SU-DHL-6 (cell line): ENCODE measurements around the gene TAPT1.

ENCODE experiments used
- H2AFZ ChIP-seq: fragments of 200-600 bp; sonication (generic); 2 replicates; pipeline ENCODE4 v1.6.1; 2014; ENCODE audit warnings: low read depth, mild to moderate bottlenecking, moderate library complexity, mixed read lengths, antibody characterized with exemption, low read length; ENCODE audit not compliant: severe bottlenecking
- H3F3A ChIP-seq: fragments of 200-600 bp; shearing (Covaris generic); 2 replicates; pipeline ENCODE4 v1.6.0; 2016; ENCODE audit warnings: antibody characterized with exemption, mild to moderate bottlenecking; ENCODE audit not compliant: insufficient read depth
- H3K27ac ChIP-seq: fragments of 200-600 bp; sonication (generic); 2 replicates; pipeline ENCODE4 v1.5.1; 2016; ENCODE audit warnings: low read depth, mild to moderate bottlenecking, low read length, moderate library complexity, mixed read lengths
- H3K27me3 ChIP-seq: fragments of 200-600 bp; sonication (generic), shearing (Covaris generic); 2 replicates; pipeline ENCODE4 v1.6.0; 2014; ENCODE audit warnings: mild to moderate bottlenecking, low read length
- H3K36me3 ChIP-seq: fragments of 200-600 bp; sonication (generic); 2 replicates; pipeline ENCODE4 v1.6.1; 2014; ENCODE audit warnings: mild to moderate bottlenecking, low read length, mixed read lengths
- H3K4me2 ChIP-seq: fragments of 300-600, 200-600 bp; shearing (Covaris generic), sonication (generic); 2 replicates; pipeline ENCODE4 v1.6.0; 2014; ENCODE audit warnings: low read length, low read depth, mild to moderate bottlenecking; ENCODE audit not compliant: poor library complexity, severe bottlenecking
- H3K4me3 ChIP-seq: fragments of 200-600 bp; sonication (generic); 2 replicates; pipeline ENCODE4 v1.5.1; 2014; ENCODE audit warnings: antibody characterized with exemption, low read length, mild to moderate bottlenecking, mixed read lengths; ENCODE audit not compliant: insufficient read depth, poor library complexity, severe bottlenecking
- H3K79me2 ChIP-seq: fragments of 200-600 bp; sonication (generic); 2 replicates; pipeline ENCODE4 v1.6.1; 2014; ENCODE audit warnings: mild to moderate bottlenecking, low read length, moderate library complexity; ENCODE audit not compliant: insufficient read depth
- H3K9ac ChIP-seq: fragments of 200-600 bp; sonication (generic); 2 replicates; pipeline ENCODE4 v1.7.0; 2014; ENCODE audit warnings: mild to moderate bottlenecking, low read length
- H3K9me2 ChIP-seq: fragments of 200-600 bp; sonication (generic); replicated peaks from 2 replicates; pipeline ENCODE4 v1.6.1; 2014; ENCODE audit warnings: low read length; ENCODE audit not compliant: insufficient read depth
- H3K9me3 ChIP-seq: fragments of 200-600 bp; sonication (generic); 2 replicates; pipeline ENCODE4 v1.6.1; 2014; ENCODE audit warnings: low read length, mixed read lengths; ENCODE audit not compliant: insufficient read depth
- H4K20me1 ChIP-seq: fragments of 200-600 bp; sonication (generic); 2 replicates; pipeline ENCODE4 v1.6.1; 2014; ENCODE audit warnings: low read depth, mild to moderate bottlenecking, antibody characterized with exemption, low read length, moderate library complexity, mixed read lengths
- CTCF ChIP-seq: fragments of 200-600 bp; sonication (generic); IDR thresholded peaks from one replicate; pipeline ENCODE4 v1.5.1; 2017; ENCODE audit warnings: antibody characterized with exemption, mild to moderate bottlenecking, low read length, moderate library complexity; ENCODE audit not compliant: insufficient read depth, poor library complexity, severe bottlenecking
- EZH2phosphoT487 ChIP-seq: fragments of 200-600 bp; sonication (generic), shearing (Covaris generic); conservative IDR thresholded peaks from 2 replicates; pipeline ENCODE4 v1.6.1; 2018; ENCODE audit warnings: mild to moderate bottlenecking, antibody characterized with exemption, low read length, moderate library complexity, mixed read lengths

The TAPT1 gene

GRCh38 chr4:16222957-16223527 is 3.2 kb downstream of the TAPT1 start:
- Histone ChIP-seq H3K9me2 (no peaks in the 10 kb centered on the region), H3K79me2 (peaks cover 10% of the 10 kb centered on the region; the same call in 1 of the 2 replicates), H3F3A (peaks cover 6% of the 10 kb centered on the region; the same call in 1 of the 2 replicates), H3K4me3 (no peak overlapping the region), H3K4me2 (no peak overlapping the region), H3K9me3 (no peaks in the 10 kb centered on the region), H3K36me3 (no peaks in the 10 kb centered on the region), H2AFZ (no peak overlapping the region), H3K27me3 (no peaks in the 10 kb centered on the region), H3K9ac (no peak overlapping the region), H3K27ac (no peak overlapping the region), H4K20me1 (no peaks in the 10 kb centered on the region; the same call in 1 of the 2 replicates)
- TF ChIP-seq EZH2phosphoT487 (no peak), CTCF (no peak)

- no peak overlapping the region for H2AFZ ChIP-seq
- peaks cover 5% of the 10 kb centered on the region; the same call in 1 of the 2 replicates for H3K79me2 ChIP-seq
These were observed 7.3 kb downstream of the TAPT1 start for GRCh38 chr4:16218950-16219349.

GRCh38 chr4:16217300-16218051 is 8.8 kb downstream of the TAPT1 start:
- H3K27ac ChIP-seq = no peak overlapping the region
- H3K4me2 ChIP-seq = no peak overlapping the region
- no peaks in the 10 kb centered on the region for H3K36me3 ChIP-seq
- TF ChIP-seq CTCF (no peak), EZH2phosphoT487 (no peak)
- 0 out of 2 replicates have a peak, but pooled peaks cover 3% of the 10 kb centered on the region for H3K79me2 ChIP-seq
- no peaks in the 10 kb centered on the region for H3F3A ChIP-seq
- H3K9me3 ChIP-seq = no peaks in the 10 kb centered on the region
- no peak overlapping the region for H3K4me3 ChIP-seq
- no peak overlapping the region for H3K9ac ChIP-seq
- no peak overlapping the region for H2AFZ ChIP-seq
- H3K9me2 ChIP-seq = no peaks in the 10 kb centered on the region
- 0 out of 2 replicates have a peak, but pooled peaks cover 3% of the 10 kb centered on the region for H4K20me1 ChIP-seq
- H3K27me3 ChIP-seq = no peaks in the 10 kb centered on the region

More at GRCh38 chr4:16218950-16219349, 7.3 kb downstream of the TAPT1 start:
- H3K9me2 ChIP-seq = no peaks in the 10 kb centered on the region
- H3K4me3 ChIP-seq = no peak overlapping the region
- no peaks in the 10 kb centered on the region for H3K9me3 ChIP-seq
- H3K4me2 ChIP-seq = no peak overlapping the region
- H4K20me1 ChIP-seq = no peaks in the 10 kb centered on the region
- no peaks in the 10 kb centered on the region for H3K27me3 ChIP-seq
- H3F3A ChIP-seq = no peaks in the 10 kb centered on the region
- TF ChIP-seq EZH2phosphoT487 = no peak
- TF ChIP-seq CTCF = no peak
- no peak overlapping the region for H3K9ac ChIP-seq
- H3K36me3 ChIP-seq = no peaks in the 10 kb centered on the region
- no peak overlapping the region for H3K27ac ChIP-seq
